Endometrial microvascular endothelial cells (primary cell): ENCODE measurements around the gene CAPN8. TPM values are rescaled to one million over a fixed set of nuclear protein-coding genes. Genes with fewer than 3 reads are reported as not detected.
"Not testable (repeated sequence)": the region's sequence is repeated elsewhere in the genome, so short reads cannot be mapped to it uniquely, and the experiment has no call there.

Experiments
- in situ Hi-C: cut with HindIII; loops from 2 replicates; pipeline ENCODE4 v1.10.0; 2017; ENCODE audit warnings: low sequenced_read_pairs, low pct_unique_long_range_greater_than_20kb; ENCODE audit errors: inconsistent ontology term
- total RNA-seq: library from RNA; depleted of rRNA; stranded (reverse); fragments of >200 nt; gene quantifications from one replicate; pipeline ENCODE4 v1.2.3, GENCODE V29; 2015; ENCODE audit errors: inconsistent ontology term

The CAPN8 gene
- total RNA-seq, 1 donor from 2014 or later, result not detected

DNA sequence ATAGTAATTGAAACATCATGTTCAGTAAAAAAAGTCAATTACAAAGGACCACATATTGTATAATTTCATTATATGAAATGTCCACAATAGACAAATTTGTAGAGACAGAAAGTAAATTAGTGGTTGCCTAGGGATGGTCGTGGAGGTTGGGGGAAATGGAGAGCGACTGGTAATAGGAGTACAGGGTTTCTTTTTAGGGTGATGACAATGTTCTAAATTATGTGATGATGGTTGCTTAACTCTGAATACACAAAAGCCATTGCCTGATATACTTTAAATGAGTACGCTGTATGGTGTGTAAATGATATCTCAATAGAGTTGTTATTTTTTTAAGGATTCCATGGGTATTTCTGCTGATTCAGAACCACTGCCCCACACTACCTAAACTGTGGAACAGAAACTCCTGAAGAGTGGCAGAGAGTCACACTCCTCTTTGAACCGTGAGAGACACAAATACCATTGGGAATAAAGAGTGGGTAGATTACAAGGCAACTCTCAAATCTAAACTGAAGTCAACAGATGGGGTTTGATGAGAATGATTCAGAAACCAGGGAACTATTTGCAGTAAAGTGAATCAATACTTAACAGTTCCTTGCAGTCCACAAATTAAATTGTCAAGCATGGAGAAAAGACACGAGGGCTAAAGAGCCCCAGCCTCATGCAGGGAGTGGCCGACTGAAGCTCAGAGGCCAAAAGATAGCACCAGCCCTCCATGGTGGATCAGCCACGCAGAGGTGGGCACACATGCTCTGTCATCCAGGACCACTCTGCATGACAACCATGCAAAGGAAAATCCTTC, 118.0 kb downstream of the CAPN8 start:
- in situ Hi-C loops, result no loop called here

DNA sequence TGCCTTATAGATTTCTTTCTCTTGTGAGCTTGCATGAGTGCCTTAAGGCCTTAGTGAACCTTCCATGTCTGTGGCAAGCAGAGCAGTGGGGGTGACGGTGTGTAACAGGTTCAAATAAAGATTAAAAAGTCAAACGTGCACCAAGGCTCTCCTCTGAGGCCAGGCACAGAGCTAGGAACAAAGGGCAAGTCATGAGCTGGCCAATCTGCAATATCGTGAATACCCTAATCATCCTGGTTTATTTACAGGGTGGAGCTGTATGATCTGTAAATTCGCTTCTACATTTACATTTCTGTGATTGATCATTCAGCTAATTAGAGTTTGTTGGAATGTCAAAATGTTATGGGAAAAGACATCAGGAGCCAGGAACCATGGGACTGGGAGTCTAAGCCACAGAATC, 120.2 kb downstream of the CAPN8 start:
- in situ Hi-C loops, result no loop called here

DNA sequence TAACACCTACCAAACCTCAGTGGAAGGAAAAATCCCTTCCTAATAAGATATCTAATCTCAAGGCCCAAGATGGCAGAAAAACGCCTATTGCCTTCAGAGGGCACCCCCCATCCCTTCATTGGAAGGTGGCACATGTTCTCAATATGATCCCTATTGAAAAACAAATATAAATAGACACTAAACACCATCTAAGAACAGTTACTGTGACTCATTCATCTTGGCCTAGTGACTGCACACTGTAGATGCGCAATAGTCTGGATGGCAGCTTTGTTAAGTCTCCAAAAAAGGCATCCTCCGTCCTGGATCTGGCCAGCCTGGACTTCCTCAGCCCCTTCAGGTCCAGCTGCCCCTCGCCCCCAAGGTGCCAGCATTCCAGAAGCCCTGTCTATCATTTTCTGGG, 121.9 kb downstream of the CAPN8 start:
- in situ Hi-C loops, result no loop called here

DNA sequence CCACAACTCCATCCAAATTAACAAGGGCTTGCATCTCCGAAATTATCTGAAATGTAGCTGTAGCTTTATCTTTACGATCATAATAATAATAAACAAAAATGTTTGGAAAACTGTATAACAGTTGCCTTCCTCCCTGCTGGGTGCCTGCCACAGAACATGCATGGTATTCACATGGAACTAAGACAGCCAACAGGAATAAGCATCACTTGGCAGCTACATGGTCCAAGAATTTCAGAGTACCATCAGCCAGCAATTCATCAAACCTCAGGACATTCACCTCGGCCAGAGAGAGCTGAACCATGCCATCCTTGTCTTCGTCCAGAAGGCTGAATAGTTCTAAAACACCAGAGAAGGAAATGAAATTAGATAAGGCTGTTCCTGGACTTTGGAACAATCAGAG, 122.7 kb downstream of the CAPN8 start:
- in situ Hi-C loops, result no loop called here

DNA sequence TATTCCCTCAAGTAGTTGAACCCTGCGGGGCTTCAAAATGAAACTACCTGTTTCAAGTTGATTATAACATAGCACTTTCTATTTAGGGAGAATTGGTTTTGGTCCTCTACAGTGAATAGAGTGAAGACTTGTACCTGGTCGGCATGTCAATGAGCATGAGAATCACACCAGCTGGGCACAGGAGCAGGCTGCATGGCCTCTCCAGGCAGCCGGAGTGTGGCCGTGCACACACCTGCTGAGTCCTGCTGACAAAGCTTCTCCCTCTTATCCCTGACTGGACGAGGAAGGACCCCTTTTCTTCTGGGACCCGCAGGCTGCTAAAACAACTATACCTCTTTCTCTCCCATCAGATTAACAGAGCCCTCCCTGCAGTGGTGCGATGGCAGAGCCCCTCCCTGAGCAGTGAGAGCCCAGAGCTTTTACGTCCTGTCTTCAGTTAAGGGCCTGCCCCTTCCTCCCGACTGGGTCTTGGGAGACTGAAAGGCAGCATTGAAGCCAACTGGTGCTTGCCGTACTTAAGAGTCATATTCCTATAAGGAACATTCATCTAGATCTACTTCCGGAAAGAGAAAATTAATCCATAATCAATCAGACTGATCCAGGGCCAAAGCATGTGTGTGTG, 124.9 kb downstream of the CAPN8 start:
- in situ Hi-C loops, result no loop called here

DNA sequence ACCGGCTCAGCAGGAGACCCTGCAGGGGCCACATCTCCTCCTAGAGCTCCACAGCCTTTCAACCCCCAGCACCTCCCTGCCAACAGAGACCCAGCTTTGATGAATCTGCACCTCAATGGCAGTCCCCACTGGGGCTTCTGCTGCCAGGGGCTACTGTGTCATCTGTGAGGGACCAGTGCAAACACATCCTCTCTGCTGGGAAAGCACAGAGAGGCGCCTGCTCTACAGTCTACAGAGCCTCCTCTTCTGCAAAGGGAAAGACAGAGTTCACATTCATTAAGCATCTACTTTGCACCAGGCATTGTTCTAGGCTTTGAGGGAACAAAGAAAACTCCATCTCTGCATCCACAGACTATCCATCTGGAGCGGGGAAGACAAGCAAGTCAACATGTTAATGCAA, 125.8 kb downstream of the CAPN8 start:
- in situ Hi-C loops, result no loop called here

DNA sequence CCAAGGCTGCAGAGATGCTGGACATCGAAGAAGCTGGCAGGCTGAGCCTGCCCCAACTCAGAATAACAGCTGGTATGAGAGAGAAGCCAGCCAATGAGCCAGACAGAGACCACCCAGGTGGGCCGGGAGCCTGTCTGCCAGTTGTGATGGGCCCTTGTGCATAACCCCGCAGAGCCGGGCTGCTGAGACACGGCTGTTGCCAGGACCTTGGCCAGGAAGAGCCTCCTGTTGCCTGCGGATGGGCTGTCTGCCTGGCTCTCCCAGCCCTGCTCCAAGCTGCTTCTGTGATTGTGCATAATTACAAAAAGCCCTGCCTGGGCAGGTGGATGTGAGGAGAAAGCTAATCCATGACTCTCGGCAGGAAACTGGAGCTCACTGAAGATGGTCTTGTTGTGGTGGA, 126.5 kb downstream of the CAPN8 start:
- in situ Hi-C loops, result no loop called here

DNA sequence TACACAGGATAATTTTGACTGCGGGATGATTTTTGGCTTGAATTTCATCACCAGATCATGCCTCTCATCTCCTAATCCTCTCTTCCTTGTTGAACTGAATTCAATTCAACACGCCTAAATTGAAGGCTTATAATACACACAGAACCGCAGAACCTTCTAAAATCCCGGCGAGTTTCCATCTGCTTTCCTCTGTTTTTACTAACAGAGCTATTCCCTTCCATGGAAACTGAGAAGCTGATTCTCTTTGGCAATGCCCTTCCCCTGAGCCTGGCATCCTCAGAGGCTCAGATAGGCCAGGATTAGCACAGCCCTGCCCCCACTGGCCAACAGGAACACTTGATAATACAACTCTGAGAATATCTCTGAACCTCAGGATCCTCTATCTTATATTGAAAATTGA, 130.2 kb downstream of the CAPN8 start:
- in situ Hi-C loops, result no loop called here

DNA sequence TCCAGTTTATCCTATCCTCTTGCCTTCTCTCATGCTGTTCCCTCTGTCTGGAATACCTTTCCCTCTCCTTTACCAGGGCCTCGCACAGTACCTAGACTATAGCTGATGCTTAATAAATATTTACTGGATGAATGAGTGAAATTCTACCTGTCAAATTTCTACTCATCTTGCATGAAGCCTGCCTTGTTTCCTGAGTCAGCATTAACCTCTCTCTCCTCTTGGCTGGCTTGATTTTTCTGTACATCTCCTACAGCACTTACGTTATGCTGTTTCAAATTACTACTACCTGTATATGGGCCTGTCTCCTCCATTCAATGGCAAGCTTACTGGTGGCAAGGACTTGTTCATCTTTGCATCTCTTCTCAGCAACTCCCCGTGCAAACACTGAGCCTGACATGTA, 130.8 kb downstream of the CAPN8 start:
- in situ Hi-C loops, result no loop called here

DNA sequence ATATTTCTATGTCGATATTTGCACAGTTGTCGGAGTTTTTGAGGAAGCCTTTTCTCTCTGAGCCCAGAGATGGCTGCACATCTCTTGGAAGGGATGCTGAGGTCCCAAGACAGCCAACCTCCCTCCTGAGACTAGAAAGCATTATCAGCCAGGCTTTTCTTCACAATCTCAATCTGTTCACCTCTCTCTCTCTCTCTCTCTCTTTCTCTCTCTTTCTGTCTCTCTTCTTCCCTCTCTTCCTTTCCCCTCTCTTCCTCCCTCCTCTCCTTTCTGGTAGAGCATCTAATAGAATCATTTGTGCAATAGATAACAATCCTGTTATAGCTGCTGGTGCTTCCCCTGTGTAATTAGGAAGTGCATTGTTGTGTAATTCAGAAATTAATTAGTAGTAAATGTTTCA, 131.8 kb downstream of the CAPN8 start:
- in situ Hi-C loops, result no loop called here

DNA sequence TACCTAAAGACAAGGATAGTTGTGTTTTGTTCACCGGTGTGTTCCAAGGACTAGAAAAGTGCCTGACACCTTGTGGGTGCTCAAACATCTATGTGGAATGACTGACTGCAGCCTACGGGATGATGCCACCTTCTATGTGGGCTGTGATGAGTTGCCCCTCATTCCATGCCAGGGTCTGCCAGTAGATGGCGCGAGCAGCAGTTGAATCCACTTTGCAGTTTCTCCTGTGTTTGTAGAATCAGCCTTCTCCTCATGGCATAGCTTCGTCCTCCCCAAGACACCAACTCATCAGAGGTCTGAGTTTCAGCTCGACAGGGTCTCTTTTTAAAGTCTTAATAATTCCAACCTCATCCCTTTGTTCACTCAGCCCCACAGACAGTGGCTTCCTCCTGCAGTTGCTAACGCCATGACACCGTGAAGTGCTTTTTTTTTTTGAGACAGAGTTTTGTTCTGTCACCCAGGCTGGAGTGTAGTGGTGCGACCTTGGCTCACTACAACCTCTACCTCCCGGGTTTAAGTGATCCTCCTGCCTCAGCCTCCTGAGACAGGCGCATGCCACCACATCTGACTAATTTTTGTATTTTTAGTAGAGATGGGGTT, 133.7 kb downstream of the CAPN8 start:
- in situ Hi-C loops, result no loop called here

DNA sequence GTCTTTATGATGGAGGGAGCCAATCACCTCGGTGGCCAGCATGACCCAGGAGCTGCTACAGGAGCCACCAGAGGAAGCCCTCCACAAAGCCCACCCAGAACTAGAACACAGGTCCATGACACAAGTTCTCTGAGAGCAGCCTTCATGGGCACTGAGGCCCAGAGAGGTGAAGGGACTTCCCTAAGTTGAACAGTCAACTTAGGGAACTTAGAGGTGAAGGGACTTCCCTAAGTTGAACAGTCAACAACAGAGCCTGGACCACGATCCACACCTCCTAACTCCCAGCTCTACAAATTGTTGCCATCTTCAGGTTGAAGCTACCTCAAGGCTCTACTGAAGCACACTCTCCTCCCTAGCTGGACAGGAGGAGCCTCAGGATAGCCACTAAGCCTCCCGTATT, 139.5 kb downstream of the CAPN8 start:
- in situ Hi-C loops, result no loop called here

DNA sequence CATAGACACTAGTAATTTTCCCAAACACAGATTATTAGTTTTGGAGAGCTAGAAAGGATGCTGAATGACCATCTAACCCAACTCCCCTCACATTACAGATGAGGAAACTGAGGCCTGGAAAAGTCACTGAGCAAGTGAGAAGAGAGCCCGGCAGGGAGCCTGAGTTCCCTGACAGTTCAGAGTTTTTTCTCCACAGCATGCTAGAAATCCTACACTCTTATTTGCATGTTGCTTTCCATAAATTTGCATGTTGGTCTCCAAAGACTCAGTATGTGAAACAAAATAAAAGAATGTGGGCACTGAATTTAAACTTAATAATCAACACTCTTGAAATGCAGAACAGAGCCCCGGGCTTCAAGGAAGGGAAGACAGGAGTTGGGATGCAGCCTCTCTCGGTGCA, 140.0 kb downstream of the CAPN8 start:
- in situ Hi-C loops, result no loop called here

DNA sequence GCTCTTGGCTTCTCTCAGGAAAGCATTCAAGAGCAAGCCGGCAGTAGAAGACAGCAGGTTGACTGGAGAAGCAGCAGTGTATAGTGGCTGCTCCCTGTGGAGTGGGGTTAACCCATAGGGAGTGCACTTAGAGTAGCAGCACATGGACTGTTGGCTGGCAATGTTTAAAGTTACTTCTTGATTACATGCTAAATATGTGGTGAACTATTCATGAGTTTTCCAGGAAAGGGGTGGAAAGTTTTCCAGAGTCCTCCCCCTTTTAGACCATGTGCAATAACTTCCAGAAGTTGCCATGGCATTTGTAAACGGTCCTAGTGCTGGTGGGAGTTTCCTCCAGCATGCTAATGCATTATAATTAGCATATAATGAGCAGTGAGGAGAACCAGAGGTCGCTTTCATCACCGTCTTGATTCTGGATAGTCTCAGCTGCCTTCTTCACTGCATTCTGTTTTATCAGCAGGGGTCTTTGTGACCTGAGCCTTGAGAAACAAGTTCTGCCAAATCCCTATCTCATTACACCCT, 140.5 kb downstream of the CAPN8 start:
- in situ Hi-C loops, result no loop called here

DNA sequence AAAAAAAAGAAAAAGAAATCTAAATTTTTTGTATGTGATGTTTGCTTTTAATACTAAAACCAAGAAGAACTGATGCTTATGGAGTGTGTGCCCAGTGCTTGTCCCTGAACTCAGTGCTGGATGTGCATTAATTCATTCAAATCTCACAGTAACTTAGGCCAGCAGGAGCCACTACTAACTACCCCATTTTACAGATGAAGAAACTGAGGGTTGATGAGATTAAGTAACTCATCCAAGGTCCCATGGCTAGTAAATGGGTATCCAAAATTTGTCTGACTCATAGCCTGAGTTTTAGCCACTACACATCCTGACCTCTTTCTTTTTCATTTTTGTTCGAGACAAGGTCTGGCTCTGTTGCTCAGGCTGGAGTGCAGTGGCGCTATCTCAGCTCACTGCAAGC, 144.4 kb downstream of the CAPN8 start:
- in situ Hi-C loops, result no loop called here

DNA sequence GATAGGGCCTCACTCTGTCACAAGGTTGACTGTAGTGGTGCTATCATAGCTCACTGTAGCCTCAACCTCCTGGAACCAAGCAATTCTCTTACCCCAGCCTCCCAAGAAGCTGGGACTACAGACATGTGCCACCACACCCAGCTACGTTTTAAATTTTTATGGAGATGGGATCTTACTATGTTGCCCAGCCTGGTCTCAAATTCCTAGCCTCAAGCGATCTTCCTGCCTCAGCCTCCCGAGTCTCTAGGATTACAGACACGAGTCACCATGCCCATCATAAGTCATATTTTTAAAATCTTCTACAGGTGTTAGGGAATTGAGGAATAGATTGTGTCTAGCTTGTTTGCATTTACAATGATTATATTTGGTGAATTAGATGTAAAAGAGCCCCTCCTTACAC, 145.3 kb downstream of the CAPN8 start:
- in situ Hi-C loops, result no loop called here

DNA sequence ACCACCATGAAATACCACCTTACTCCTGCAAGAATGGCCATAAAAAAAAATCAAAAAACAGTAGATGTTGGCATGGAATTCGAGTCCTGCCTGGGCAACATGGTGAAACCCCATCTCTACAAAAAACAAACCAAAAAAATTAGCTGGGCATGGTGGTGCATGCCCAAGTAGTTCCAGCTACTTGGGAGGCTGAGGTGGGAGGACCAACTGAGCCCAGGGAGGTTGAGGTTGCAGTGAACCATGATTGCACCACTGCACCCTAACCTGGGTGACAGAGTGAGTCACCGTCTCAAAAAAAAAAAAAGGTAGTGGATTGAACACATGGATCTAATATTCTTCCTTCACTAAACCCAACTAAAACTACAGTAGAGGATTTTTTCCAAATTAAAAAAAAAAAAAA, 146.4 kb downstream of the CAPN8 start:
- in situ Hi-C loops, result no loop called here

DNA sequence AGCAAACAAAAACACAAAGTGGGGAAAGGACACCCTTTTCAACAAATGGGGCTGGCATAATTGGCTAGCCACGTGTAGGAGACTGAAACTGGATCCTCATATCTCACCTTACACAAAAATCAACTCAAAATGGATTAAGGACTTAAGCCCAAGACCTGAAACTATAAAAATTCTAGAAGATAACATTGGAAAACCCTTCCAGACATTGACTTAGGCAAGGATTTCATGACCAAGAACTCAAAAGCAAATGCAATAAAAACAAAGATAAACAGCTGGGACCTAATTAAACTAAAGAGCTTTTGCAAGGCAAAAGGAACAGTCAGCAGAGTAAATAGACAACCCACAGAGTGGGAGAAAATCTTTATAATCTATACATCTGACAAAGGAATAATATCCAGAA, 146.9 kb downstream of the CAPN8 start:
- in situ Hi-C loops, result not testable (repeated sequence)

DNA sequence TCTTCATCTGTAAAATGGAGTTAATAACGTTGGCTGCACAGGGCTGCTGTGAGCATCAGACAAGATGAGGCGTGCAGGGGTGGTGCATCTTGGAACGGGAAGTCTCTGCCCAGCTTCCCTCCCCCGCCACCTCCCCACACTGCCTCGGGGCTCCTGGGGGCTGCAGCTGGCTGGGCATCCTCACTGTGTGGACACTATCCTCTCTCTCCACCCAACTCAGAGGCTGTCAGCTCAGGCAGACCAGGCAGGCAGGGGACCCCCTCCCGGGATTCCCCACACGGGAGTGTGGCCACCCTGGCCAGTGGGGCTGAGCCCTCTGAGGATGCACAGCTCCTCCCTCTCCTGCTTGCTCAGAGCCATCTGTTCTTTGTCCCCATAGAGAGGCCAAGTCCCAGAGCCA, 149.6 kb downstream of the CAPN8 start:
- in situ Hi-C loops, result no loop called here

DNA sequence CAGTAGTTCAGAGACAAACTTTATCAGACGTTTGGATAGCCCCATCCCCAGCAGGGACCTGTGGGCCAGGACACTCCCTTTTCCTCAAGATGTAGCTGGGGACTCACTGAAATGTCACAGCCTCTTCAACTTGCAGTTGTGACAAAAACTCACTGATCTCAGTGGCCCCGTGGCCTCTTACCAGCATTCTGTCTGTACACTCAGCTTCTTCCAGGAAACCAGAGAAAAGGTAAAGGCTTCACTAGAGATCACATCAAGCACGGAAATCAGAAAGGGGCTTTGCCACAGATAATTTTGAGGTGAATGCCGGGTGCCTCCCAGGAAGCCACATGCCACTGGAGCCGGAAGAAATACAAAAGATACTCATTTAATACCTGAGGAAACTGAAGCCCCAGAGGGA, 150.1 kb downstream of the CAPN8 start:
- in situ Hi-C loops, result no loop called here
